HG03442 (cell line): ENCODE results near the gene SLC9C2.
"Not testable (repeated sequence)": the region's sequence is repeated elsewhere in the genome, so short reads cannot be mapped to it uniquely, and the experiment has no call there.

ENCODE experiments used
- ATAC-seq: cut with Tn5 transposase; IDR thresholded peaks from one replicate; pipeline ENCODE4 v1.9.1; 2021; ENCODE audit warnings: mild to moderate bottlenecking, moderate library complexity; ENCODE audit not compliant: unreplicated experiment

SLC9C2 gene

DNA sequence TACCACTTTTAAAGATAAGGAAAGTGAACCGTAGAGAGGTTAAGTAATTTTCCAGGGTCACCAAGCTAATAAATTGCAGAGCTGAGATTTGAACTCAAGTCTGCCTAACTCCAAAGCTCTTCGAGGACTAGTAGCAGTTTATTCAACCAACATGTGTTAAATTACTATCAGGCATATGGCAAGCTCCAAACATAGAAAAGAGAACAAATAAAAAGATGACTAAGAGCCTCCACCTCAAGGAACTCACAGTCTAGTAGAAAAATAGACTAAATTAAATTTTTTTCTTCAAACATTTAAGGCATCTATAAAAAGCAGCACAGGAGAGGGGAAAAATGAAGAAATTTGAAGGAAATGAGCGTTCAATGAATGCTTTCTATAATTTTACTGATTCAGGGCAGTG, 22.2 kb downstream of the SLC9C2 start:
- no peak for ATAC-seq

DNA sequence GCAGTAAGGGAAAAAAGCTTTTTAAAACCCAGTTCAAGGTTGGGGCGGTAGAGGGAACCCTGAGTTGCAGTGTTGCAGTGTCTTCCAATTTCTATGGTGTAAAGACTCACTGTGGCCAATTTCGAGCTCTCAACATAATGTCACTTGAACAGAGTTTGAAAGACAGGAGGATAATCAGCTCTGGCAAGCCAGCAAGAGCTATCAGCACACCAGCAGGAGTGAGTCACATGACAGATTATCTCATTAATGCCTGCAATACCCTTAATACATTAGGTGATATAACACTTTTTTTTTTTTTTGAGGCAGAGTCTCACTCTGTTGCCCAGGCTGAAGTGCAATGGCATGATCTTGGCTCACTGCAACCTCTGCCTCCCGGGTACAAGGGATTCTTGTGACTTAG, 22.8 kb downstream of the SLC9C2 start:
- ATAC-seq, result no peak

DNA sequence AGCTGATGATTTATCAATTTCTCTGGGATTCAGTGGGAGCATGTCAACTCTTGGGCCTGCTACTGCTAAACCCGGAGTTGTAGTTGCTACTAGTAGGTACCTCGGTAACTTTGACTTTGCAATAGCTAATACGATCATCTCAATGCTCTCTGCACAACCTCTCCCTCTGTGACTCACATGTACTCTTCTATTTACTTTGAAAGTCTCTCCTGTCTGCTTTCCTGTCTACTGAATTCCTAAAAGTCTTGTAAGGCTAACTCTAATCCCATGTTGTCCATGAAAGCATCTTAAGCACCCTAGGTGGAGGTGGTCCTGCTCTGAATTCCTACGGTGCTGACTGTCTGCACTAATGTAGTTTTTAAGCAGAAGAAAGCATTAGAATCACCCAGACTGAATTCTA, 29.3 kb downstream of the SLC9C2 start:
- ATAC-seq, result no peak

DNA sequence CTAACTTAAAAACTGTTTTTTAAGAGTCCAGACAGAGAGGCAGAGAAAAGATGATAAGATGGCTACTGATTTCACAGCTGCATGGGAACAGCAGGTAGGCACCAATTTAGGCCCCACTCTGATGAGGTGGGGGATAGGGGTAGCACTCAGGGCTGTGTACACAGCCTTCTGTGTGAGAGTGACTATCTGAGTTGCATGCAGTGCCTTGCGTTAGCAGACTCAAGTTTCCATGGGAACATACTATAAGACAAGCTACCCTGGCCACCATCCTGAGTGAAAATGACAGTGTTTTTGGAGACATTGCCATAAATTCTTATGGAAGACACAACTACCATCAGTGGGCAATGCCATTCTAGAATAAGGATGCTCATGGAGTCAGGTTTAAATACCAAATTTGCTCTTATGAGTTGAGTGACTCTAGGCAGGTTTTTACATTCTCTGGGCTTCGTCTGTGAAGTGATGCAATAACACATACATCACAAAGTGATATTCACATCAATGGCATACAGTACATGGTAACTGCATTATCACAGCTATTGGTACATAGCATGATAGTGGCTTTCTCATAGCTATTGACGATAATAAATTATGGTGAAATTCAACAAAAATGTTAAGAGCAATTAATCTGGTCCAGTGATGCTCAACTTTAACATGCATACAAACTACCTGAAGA, 30.5 kb downstream of the SLC9C2 start:
- ATAC-seq, result no peak

DNA sequence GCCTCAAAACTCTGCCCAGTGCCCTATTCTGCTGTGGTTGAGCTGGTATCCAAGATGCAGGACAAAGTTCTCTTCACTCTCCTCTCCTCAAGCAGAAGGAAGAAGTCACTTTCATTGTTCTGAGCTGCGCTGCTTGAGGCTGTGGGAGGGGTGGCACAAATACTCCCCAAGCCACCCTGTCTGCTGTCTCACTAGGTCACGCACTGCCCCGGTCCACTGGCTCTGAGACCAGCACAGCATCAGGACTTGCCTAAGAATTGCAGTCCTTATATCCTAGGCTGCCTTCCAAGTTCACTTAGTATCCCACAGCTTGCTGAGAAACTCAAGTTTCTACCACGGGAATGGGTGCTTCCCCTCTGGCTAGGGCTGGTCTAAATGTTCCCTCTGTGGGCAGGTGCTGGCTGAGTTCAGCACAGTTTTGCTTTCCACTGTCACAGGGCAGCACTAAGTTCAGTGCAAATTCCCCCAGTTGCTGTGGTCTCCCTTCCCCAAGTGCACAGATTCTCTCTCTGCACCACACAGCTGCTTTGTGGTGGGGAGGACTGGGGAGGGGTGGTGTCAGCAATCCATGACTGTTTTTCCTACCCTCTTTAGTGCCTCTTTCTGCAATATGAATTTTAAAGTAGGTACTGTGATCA, 32.4 kb downstream of the SLC9C2 start:
- peak; percentile 77 for ATAC-seq

DNA sequence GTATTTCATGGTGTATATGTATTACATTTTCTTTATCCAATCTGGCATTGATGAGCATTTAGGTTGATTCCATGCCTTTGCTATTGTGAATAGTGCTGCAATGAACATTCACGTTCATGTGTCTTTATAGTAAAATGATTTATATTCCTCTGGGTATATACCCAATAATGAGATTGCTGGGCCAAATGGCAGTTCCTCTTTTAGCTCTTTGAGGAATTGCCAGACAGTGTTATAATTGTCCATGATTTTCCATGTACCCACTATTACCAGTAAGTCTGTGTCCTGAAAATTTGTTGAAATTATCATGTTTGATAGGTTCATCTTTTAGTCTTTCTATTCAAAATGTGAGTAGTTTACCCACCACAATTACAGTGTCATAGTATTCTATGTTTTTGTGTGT, 34.4 kb downstream of the SLC9C2 start:
- ATAC-seq, result no peak

DNA sequence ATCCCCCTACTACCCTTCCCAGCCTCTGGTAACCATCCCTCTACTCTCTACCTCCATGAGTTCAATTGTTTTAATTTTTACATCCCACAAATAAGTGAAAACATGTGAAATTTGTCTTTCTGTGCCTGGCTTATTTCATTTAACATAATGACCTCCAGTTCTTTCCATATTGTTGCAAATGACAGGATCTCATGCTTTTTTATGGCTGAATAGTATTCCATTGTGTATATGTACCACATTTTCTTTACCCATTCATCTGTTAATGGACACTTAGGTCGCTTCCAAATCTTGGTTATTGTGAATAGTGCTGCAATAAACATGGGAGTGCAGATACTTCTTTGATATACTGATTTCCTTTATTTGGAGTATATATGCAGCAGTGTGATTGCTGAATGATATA, 39.0 kb downstream of the SLC9C2 start:
- not testable (repeated sequence) for ATAC-seq

DNA sequence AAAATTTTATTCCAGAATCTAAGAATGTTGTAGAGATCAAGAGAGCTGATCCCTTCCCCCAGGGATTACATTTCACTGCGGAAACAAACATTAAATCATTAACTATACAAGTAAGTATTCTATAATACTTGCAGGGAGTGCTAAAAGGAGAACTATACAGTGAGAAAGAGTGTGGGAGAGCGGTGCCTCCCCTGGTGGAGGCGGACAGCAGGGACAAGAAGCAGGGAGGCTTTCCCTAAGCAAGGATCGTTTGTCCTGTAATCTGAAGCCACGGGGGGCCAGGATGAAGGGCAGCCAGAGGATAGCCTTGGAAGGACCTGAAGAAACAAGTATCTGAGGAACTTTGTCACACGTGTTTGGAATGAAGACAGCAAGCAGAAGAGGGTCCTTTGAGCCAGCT, 40.1 kb downstream of the SLC9C2 start:
- ATAC-seq, result no peak

DNA sequence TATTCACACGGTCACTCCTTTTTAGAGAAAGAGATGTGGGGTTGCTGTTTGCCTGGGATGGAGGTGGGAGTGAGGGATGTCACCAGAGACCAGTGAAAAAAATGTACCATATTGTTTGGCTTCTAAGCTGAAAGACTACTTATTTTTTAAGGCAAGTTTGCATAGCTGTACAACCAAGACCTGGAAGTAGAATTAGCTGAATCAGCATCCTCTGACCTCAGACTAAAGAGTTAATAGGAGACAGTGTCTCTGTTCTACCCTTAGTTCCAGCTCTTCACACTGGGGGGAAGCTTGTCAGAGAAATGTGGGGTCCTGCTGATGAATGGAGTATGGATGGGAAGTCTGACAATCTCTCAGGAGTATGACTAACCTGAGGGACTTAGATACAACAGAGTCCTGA, 41.6 kb downstream of the SLC9C2 start:
- ATAC-seq, result no peak

DNA sequence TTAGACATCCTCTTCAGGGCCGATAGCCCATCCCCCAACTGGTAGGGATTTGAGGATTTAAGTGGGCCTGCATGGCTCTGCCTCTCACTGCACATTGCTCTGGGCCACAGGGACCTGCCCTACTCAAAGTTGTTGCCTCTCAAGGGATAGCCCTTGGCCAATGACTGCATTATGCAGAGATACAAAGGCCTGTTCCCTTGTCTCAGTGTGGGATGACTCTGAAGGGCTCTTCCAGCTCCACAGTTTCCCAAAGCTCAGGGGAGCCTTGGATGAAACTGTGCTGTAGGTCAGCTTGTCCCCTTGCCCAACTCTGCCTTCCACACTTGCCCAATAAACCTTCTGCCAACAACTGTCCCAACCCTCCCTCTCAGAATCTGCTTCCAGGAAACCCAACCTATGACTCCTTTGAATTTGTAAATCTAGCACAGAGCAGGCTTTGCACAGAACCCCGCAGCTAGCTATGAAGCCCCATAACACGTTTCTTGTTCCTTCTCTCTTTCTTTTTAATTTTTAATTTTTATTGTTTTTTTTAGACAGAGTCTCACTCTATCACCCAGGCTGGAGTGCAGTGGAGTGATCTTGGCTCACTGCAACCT, 42.5 kb downstream of the SLC9C2 start:
- no peak for ATAC-seq

DNA sequence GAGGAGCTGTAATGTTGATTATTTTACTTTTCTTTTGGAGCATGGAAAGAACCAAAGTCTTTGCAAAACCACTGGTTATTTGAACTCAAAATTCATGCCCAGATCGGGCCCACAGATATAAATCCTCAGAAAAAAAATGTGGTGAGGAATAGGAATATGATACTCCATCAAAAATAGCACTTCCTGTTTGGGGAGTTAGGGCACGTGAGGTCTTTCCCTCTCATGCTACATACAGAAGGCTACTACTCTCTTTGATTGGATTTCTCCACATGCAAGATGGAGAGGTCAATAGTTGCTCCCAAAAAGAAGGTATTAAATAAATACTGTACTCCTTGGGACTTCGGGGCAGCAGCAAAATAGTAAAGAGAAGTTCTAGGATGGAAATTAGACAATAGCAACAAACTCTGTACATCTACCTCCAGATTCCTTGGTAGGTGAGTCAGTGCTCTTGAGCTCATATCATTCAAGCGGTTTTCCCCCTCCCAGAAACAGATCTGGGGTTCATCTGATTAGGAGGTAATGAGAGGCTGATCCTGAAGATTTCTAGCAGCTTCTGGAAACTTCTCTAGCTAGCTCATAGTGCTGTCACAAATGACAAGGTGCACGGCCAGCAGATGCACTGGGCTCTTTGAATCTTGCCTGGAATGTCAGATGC, 47.1 kb downstream of the SLC9C2 start:
- ATAC-seq, result no peak

DNA sequence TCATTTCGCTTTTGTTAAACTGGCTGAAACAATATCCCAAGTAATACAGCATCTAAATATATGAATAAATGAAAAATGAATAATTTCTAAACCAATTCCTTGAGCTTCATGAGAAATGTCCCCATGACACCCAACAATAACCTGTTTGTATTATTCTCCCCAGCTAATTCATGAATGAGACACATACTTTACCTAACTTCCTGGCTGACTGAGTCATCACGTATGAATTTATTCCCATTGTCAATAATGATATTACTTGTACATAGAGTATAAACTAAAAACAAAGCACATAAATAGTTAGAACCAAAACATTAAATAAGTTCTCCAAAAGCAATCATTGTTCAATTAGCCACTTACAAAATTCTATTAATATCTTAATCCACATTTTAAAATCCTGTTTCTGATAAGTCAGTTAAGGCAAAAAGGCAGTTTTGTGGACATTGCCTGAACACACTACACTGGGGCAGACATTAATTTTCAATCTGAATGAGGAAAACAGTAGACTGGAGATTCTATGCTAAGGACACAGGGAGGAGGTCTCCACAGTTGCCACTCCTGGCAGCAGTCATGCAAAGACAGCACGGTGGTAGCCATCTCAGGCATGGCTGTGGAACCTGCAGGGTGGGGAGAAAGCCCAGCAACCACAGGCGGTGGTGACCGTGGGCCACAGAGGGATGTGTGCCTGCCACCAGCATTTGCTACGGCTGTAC, 48.2 kb downstream of the SLC9C2 start:
- ATAC-seq, result no peak

DNA sequence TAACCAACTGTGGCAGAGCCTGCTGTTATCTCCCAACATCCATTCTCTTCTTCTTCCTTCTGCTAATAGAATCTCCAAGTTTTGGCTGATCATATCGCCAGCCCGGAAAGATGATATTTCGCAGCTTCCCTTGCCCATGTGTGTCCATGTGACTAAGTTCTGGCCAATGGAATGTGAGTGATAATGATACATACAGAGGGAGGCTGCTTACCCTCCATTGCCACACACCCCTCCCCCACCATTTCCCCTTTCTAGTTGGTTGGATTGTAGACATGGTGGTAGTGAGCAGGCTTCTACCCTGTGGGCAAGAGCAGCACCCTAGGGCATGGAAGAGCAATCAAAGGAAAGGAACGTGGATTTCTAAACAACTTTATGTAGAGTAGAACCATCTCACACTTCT, 48.8 kb downstream of the SLC9C2 start:
- ATAC-seq, result no peak

DNA sequence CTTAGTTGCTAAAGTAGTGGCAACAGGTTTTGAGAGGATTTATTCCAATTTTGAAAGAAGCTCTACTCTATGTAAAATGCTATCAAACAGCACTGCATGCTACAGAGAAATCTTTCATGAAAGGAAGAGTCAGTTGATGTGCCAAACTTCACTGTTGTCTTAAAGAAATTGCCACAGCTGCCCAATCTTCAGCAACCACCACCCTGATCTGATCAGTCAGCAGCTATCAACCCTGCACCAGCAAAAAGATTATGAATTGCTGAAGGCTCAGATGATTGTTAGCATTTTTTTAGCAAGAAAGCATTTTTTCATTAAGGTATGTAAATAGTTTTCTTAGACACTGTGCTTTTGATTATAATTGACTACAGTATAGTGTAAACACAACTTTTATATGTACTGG, 49.6 kb downstream of the SLC9C2 start:
- no peak for ATAC-seq

DNA sequence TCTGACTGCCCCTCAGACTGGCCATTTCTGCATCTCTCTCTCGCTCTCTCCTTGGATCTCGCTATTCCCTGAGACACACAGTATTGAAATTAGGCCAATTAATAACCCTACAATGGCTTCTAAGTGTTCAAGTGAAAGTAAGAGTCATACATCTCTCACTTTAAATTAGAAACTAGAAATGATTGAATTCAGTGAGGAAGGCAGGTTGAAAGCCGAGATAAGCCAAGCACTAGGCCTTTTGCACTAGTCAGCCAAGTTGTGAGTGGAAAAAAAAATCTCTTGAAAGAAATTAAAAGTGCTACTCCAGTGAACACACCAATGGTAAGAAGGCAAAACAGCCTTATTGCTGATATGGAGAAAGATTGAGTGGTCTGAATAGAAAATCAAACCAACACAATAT, 51.2 kb downstream of the SLC9C2 start:
- no peak for ATAC-seq

DNA sequence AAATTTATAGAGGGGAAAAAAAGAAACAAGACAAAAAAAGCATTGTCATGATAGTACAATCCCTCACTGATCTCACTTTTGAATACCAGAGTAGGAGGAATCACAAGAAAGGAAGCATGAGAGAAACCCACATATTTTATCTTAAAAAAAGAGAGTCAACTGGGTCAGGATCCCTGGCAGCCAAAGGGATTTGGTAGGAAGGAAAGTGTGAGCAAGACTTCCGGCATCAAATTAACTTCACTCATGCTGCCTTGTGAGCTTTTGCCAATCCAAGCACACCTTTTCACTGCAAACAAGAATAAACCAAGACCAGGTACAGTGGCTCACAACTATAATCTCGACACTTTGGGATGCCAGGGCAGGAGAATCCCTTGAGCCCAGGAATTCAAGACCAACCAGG, 53.1 kb downstream of the SLC9C2 start:
- no peak for ATAC-seq

DNA sequence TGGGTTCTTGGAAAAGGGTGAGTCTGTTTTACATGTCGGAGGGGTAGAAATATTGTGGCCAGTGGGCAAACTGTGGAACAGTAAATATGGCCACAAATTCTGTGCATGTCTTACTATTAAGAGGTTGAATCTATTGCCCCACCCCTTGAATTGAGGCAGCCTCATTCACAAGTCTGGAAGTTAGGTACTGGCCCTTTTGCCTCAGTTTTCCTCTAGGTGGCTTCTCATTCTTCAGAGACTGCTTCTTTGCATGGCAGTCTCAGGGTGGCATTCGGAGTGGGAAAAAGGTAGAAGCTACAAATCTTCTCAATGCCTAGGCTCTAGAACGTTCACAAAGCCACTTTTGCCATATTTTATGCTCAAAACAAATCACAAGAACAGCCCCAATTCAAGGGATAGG, 57.2 kb downstream of the SLC9C2 start:
- ATAC-seq, result no peak

DNA sequence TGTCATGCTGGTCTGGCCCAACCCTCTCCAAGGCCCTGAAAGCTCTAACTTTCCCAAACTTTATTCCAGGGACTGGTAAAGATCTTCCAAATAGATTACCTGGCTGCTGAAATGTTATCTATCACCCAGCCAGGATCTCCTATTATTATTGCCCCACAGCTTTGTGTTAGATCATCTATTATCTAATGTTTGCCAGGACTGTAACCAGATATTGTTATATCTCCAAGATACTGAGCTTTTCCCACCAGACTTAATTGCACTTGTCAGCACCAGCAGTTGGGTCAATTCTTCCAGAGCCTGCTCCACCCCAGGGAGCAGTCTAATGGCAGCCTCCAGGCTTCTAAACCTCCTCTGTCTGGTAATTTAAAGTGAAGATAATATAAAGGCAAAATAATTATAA, 66.6 kb downstream of the SLC9C2 start:
- no peak for ATAC-seq

DNA sequence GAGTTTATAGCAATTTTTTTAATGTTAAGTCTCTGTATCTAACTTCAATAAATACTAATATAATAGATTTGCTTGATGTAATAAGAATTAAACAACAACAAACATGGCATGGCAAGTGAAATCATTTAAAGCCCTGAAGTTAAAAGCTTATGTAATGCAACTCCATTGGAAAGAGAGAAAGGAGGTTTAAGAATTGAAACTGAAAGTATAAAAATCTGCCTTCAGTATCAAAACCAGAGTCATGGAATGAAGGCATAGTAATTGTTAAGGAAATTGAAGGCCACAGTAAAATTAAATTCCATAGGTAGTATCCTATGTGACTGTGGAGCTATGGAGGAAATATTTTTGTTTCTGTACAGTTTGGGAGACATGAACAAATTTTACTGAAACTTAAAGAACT, 70.6 kb downstream of the SLC9C2 start:
- no peak for ATAC-seq

DNA sequence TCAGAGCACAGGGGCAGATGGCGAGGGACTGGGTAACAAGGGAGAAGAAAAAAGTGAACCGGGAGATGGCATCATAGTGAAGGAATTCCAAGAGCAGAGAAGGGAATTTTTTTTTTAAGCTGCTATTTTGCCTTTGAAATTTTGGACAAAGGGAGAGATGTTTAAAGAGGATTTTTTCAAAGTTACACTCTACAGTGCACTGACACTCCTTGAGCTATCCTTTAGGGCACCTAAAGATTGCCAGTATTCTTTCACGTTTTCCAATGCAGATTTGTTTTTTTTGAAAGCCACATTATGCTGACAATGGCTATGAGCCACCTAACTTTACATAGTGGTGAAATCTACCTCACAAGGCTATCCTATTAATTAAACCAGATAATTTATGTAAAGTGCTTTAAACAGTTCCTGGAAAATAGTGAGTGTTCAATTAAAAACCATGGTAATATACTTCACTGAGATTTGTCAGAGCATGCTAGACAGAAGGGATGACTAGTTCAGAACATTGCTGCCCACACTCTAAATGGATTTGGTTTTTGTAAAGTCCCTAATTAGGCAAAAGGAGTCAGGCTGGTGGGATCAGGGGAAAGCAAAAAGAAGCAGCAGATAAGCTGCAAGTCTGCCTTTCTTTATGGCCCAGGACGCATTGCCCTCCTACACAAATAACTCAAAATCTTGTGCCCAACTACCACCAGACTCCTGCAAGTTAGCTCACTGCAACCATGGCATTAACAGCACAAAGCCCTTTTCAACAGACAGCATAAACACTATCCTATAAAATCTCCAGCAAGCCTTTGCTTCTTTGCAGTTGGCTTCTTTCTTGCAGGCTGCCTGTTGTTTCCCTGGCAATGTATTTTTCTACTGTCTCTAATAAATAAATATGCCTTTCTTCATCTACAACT, 71.8 kb downstream of the SLC9C2 start:
- no peak for ATAC-seq
